Smooth muscle cell (in vitro differentiated cells): Measurements from ENCODE around the gene TEK. TPM values are rescaled to one million over a fixed set of nuclear protein-coding genes. Genes with fewer than 3 reads are reported as not detected.

ENCODE experiments used
- DNase-seq: peaks from one replicate; lab custom pipeline; 2025; ENCODE audit not compliant: unreplicated experiment; lab: John Stamatoyannopoulos, UW
- H2AFZ ChIP-seq: fragments of 200-600 bp; sonication (generic); 2 replicates; pipeline ENCODE4 v1.6.0; 2016; ENCODE audit warnings: antibody characterized with exemption, low read depth, mild to moderate bottlenecking
- H3F3A ChIP-seq: fragments of 200-600 bp; sonication (generic); 2 replicates; pipeline ENCODE4 v1.6.0; 2017; ENCODE audit warnings: antibody characterized with exemption, low read depth
- H3K27ac ChIP-seq: fragments of 200-600 bp; sonication (generic); 2 replicates; pipeline ENCODE4 v1.5.1; 2016; ENCODE audit warnings: low read depth, mild to moderate bottlenecking
- H3K27me3 ChIP-seq: fragments of 200-600 bp; sonication (generic); 2 replicates; pipeline ENCODE4 v1.6.1; 2016; ENCODE audit warnings: low read depth, mild to moderate bottlenecking
- H3K36me3 ChIP-seq: fragments of 200-600 bp; sonication (generic); 2 replicates; pipeline ENCODE4 v1.5.1; 2016; ENCODE audit warnings: low read depth
- H3K4me1 ChIP-seq: fragments of 200-600 bp; sonication (generic); 2 replicates; pipeline ENCODE4 v1.5.1; 2016; ENCODE audit warnings: low read depth
- H3K4me2 ChIP-seq: fragments of 200-600 bp; sonication (generic); 2 replicates; pipeline ENCODE4 v1.6.0; 2016; ENCODE audit warnings: mild to moderate bottlenecking
- H3K4me3 ChIP-seq: fragments of 200-600 bp; sonication (generic); 2 replicates; pipeline ENCODE4 v1.5.1; 2016; ENCODE audit warnings: mild to moderate bottlenecking
- H3K79me2 ChIP-seq: fragments of 200-600 bp; sonication (generic); 2 replicates; pipeline ENCODE4 v1.6.0; 2016; ENCODE audit warnings: low read depth, mild to moderate bottlenecking
- H3K9ac ChIP-seq: fragments of 200-600 bp; sonication (generic); 2 replicates; pipeline ENCODE4 v1.6.0; 2016; ENCODE audit warnings: low read depth
- H3K9me3 ChIP-seq: fragments of 200-600 bp; sonication (generic); replicated peaks from 2 replicates; pipeline ENCODE4 v1.5.1; 2016; ENCODE audit warnings: low read depth
- H4K20me1 ChIP-seq: fragments of 200-600 bp; sonication (generic); 2 replicates; pipeline ENCODE4 v1.6.0; 2016; ENCODE audit warnings: low read depth
- WGBS: methylation state at CpG from one replicate; pipeline ENCODE4 v1.1.7; 2016; ENCODE audit warnings: low lambda C conversion rate; 5-methylcytosine and 5-hydroxymethylcytosine counted together
- polyA plus RNA-seq: library from polyadenylated mRNA; unstranded; fragments of >200 nt; fragmentation: Nextera tagmentation; extraction: Ambion mirVana; gene quantifications from 2 replicates; pipeline ENCODE4 v1.2.1, GENCODE V29; 2016
- total RNA-seq: library from RNA; depleted of rRNA; stranded (reverse); fragments of >200 nt; gene quantifications from 2 replicates; pipeline ENCODE4 v1.2.3, GENCODE V29; 2014
- TF ChIP-seq, protein P1 (sequence below): fragments of 200-600 bp; sonication (generic); IDR thresholded peaks from 2 replicates; pipeline ENCODE4 v1.5.1; 2017; ENCODE audit warnings: borderline replicate concordance, mild to moderate bottlenecking, antibody characterized with exemption; ENCODE audit not compliant: insufficient read depth, poor library complexity, severe bottlenecking

The TEK gene
- total and polyA plus RNA-seq, 2 experiments from 2014 or later = 36.0 to 58.9 TPM

DNA sequence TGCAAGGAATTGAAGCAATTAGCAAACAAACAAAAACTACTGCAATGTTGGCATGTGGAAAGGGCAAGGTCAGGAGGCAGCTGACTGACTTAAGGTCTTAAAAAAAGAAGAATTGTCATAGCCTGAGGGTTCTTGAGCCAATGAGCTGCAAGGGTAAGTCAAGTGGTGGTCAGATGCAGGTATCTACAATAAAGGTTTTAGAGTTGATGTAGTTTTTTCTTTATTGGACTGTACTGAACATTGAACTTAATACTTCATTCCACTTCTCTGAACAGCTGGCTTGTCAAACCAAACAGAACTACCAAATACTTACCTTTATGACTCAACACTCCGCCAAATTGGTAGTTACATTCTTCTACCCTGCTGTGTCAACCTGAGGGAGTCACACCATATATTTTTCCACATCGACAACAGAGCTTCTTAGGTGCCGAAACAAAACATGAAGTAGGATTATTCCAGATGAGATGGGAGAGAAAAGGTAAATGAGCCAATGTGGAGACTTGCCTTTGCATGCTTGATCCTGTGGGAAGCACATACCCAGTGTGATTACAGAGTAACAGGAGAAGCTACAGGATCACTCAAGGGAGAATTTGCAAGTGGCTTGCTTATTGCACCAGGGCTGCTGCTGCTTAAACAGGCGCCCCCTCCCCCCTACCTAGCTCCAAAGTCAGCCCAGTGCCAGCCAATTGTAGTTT is 152.6 kb downstream of the TEK start:
- Histone ChIP-seq H3K36me3 (no peaks in the 10 kb centered on the region), H3K9ac (no peak overlapping the region), H3K4me2 (no peak overlapping the region), H3K4me3 (no peak overlapping the region), H3K79me2 (no peaks in the 10 kb centered on the region), H3K9me3 (no peaks in the 10 kb centered on the region), H3K27ac (no peak overlapping the region), H3F3A (no peaks in the 10 kb centered on the region), H3K4me1 (no peaks in the 10 kb centered on the region), H4K20me1 (no peaks in the 10 kb centered on the region), H2AFZ (no peak overlapping the region), H3K27me3 (no peaks in the 10 kb centered on the region)
- DNase-seq = no peak
- TF ChIP-seq, protein P1, sequence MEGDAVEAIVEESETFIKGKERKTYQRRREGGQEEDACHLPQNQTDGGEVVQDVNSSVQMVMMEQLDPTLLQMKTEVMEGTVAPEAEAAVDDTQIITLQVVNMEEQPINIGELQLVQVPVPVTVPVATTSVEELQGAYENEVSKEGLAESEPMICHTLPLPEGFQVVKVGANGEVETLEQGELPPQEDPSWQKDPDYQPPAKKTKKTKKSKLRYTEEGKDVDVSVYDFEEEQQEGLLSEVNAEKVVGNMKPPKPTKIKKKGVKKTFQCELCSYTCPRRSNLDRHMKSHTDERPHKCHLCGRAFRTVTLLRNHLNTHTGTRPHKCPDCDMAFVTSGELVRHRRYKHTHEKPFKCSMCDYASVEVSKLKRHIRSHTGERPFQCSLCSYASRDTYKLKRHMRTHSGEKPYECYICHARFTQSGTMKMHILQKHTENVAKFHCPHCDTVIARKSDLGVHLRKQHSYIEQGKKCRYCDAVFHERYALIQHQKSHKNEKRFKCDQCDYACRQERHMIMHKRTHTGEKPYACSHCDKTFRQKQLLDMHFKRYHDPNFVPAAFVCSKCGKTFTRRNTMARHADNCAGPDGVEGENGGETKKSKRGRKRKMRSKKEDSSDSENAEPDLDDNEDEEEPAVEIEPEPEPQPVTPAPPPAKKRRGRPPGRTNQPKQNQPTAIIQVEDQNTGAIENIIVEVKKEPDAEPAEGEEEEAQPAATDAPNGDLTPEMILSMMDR = no peak
- WGBS = 70% methylated on average over 4 of the region's 4 CpGs

DNA sequence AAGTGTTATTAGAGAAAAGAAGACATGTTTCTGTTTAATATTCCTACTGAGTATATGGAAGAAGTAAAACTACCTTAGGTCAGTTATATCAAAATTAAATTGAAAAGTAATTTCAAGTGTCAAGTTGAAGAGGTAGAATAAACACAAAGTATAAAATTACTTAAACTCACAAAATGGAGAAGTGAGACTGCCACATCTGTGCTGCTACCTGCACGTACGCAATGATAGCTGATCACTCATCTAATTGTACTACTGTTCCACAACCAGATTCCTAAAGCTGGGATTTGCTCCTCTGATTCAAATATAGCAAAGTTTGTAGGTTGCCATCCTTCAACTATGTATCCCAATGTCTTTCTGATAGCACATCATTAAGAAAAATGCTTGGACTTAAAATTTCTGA is 163.1 kb downstream of the TEK start:
- TF ChIP-seq, protein P1 = no peak
- Histone ChIP-seq H3K4me1 (peaks cover 9% of the 10 kb centered on the region), H3K9me3 (no peaks in the 10 kb centered on the region), H3K79me2 (no peaks in the 10 kb centered on the region), H3K27ac (no peak overlapping the region), H3K9ac (no peak overlapping the region), H2AFZ (no peak overlapping the region), H3F3A (no peaks in the 10 kb centered on the region), H3K4me2 (no peak overlapping the region), H3K4me3 (no peak overlapping the region), H4K20me1 (no peaks in the 10 kb centered on the region), H3K36me3 (no peaks in the 10 kb centered on the region), H3K27me3 (no peaks in the 10 kb centered on the region)
- DNase-seq = no peak
- 98% methylated on average over 2 of the region's 2 CpGs for WGBS

DNA sequence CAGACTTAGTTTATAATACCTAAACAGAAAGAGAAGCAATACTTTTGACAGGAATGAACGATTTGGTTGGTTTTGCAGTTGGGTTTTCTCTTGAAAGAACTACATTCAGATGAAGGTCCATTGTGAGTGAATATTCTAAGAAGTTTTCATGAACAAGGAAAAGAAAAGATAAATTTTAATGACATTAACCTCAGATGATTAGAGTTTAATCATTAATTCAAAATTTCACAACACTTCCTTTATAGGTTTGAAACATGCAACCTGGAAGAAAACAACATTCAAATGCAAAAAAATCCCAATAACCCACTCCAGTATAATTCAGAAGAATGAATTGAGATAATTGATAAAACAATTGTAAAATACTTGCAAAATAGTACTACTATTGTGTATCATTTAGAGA is 164.2 kb downstream of the TEK start:
- 93% methylated on average over 1 of the region's 1 CpG for WGBS
- TF ChIP-seq, protein P1 = no peak
- H4K20me1 ChIP-seq = no peaks in the 10 kb centered on the region

More for the DNA sequence above, 164.2 kb downstream of the TEK start:
- DNase-seq = no peak
- Histone ChIP-seq H3K36me3 (no peaks in the 10 kb centered on the region), H3K4me2 (no peak overlapping the region), H3K27ac (no peak overlapping the region), H3K9me3 (no peaks in the 10 kb centered on the region), H3F3A (no peaks in the 10 kb centered on the region), H3K27me3 (no peaks in the 10 kb centered on the region), H2AFZ (peak overlapping the region; percentile 15), H3K4me3 (no peak overlapping the region), H3K4me1 (peaks cover 9% of the 10 kb centered on the region), H3K79me2 (no peaks in the 10 kb centered on the region), H3K9ac (no peak overlapping the region)
